Astrocyte (in vitro differentiated cells and primary cell): ENCODE results near the gene GLRX5. TPM values are rescaled to one million over a fixed set of nuclear protein-coding genes. Genes with fewer than 3 reads are reported as not detected.

Experiments used
- DNase-seq: peaks from one replicate; pipeline ENCODE4 v3.0.0-alpha.2; 2010; ENCODE audit warnings: low read depth
- FAIRE-seq: peaks from 2 replicates; lab custom pipeline; 2011; peaks lifted over from hg19 to GRCh38; lab: Jason Lieb, UNC
- H2AFZ ChIP-seq: 2 replicates; pipeline ENCODE4 v1.6.0; 2012; ENCODE audit warnings: low read depth, low read length, inconsistent platforms
- H3K27ac ChIP-seq: 2 replicates; pipeline ENCODE4 v1.5.1; 2011; ENCODE audit warnings: low read depth, low read length, inconsistent platforms
- H3K27me3 ChIP-seq: 2 replicates; pipeline ENCODE4 v1.6.0; 2011; ENCODE audit warnings: low read length, inconsistent platforms; ENCODE audit not compliant: insufficient read depth
- H3K36me3 ChIP-seq: 2 replicates; pipeline ENCODE4 v1.5.1; 2011; ENCODE audit warnings: low read length, inconsistent platforms; ENCODE audit not compliant: insufficient read depth
- H3K4me1 ChIP-seq: 2 replicates; pipeline ENCODE4 v1.5.1; 2011; ENCODE audit warnings: low read length, inconsistent platforms; ENCODE audit not compliant: insufficient read depth
- H3K4me2 ChIP-seq: 2 replicates; pipeline ENCODE4 v1.6.0; 2012; ENCODE audit warnings: low read length, inconsistent platforms
- H3K4me3 ChIP-seq: 2 replicates; pipeline ENCODE4 v1.5.1; 2011; ENCODE audit warnings: low read depth, mild to moderate bottlenecking, low read length, inconsistent platforms; ENCODE audit not compliant: insufficient read depth
- H3K79me2 ChIP-seq: 2 replicates; pipeline ENCODE4 v1.6.0; 2012; ENCODE audit warnings: mild to moderate bottlenecking, low read length, inconsistent platforms; ENCODE audit not compliant: insufficient read depth
- H3K9ac ChIP-seq: 2 replicates; pipeline ENCODE4 v1.6.0; 2012; ENCODE audit warnings: mild to moderate bottlenecking, low read length, inconsistent platforms
- H3K9me3 ChIP-seq: 2 replicates; pipeline ENCODE4 v1.5.1; 2012; ENCODE audit warnings: low read depth, mild to moderate bottlenecking, low read length, inconsistent platforms; ENCODE audit not compliant: insufficient read depth
- H4K20me1 ChIP-seq: 2 replicates; pipeline ENCODE4 v1.6.0; 2012; ENCODE audit warnings: low read length, inconsistent platforms; ENCODE audit not compliant: insufficient read depth
- H3K27ac Mint-ChIP-seq: one replicate; pipeline ENCODE4 v1.8.0; 2021; ENCODE audit warnings: mild to moderate bottlenecking, mixed read lengths; ENCODE audit not compliant: unreplicated experiment
- H3K27me3 Mint-ChIP-seq: one replicate; pipeline ENCODE4 v1.8.0; 2021; ENCODE audit warnings: low read depth, mixed read lengths; ENCODE audit not compliant: unreplicated experiment
- H3K36me3 Mint-ChIP-seq: one replicate; pipeline ENCODE4 v1.8.0; 2021; ENCODE audit warnings: low read depth, mixed read lengths; ENCODE audit not compliant: unreplicated experiment
- H3K4me1 Mint-ChIP-seq: one replicate; pipeline ENCODE4 v1.8.0; 2021; ENCODE audit warnings: low read depth, mixed read lengths; ENCODE audit not compliant: unreplicated experiment
- H3K4me3 Mint-ChIP-seq: one replicate; pipeline ENCODE4 v1.8.0; 2021; ENCODE audit warnings: mild to moderate bottlenecking, moderate library complexity, mixed read lengths; ENCODE audit not compliant: unreplicated experiment
- H3K9me3 Mint-ChIP-seq: one replicate; pipeline ENCODE4 v1.8.0; 2021; ENCODE audit warnings: mild to moderate bottlenecking, mixed read lengths; ENCODE audit not compliant: unreplicated experiment
- CTCF ChIP-seq: IDR thresholded peaks from 2 replicates; pipeline ENCODE4 v1.5.1; 2011; ENCODE audit warnings: low read depth, mild to moderate bottlenecking, inconsistent platforms, low read length, moderate library complexity; ENCODE audit not compliant: insufficient read depth
- EZH2 ChIP-seq: IDR thresholded peaks from 2 replicates; pipeline ENCODE4 v1.6.1; 2012; ENCODE audit warnings: mild to moderate bottlenecking, low read length, inconsistent platforms; ENCODE audit not compliant: insufficient read depth
- total RNA-seq: library from RNA; stranded (reverse); gene quantifications from 2 replicates; pipeline ENCODE4 v1.2.1, GENCODE V29; 2021

The GLRX5 gene
- total RNA-seq, 1 donor from 2014 or later, result 50.5 TPM

GRCh38 chr14:95536671-95537070 lies 1.8 kb downstream of the GLRX5 start:
- peaks cover 65% of the 10 kb centered on the region for H4K20me1 ChIP-seq
- Mint-ChIP-seq H3K36me3 (no peaks in the 10 kb centered on the region), H3K27me3 (no peaks in the 10 kb centered on the region), H3K27ac (no peak overlapping the region), H3K4me1 (peaks cover 23% of the 10 kb centered on the region), H3K4me3 (peak overlapping the region; percentile 96), H3K9me3 (no peaks in the 10 kb centered on the region)
- no peak overlapping the region for H2AFZ ChIP-seq
- DNase-seq, result no peak
- no peak for TF ChIP-seq EZH2
- no peak for TF ChIP-seq CTCF
- H3K79me2 ChIP-seq, result peaks cover 93% of the 10 kb centered on the region
- no peaks in the 10 kb centered on the region for H3K9me3 ChIP-seq
- no peaks in the 10 kb centered on the region for H3K27me3 ChIP-seq
- no peak for FAIRE-seq
- no peaks in the 10 kb centered on the region for H3K36me3 ChIP-seq
- peak overlapping the region; percentile 91 for H3K4me3 ChIP-seq
- peak overlapping the region; percentile 90 for H3K9ac ChIP-seq
- peak overlapping the region; percentile 99 for H3K4me2 ChIP-seq
- peaks cover 35% of the 10 kb centered on the region for H3K4me1 ChIP-seq
- H3K27ac ChIP-seq, result no peak overlapping the region

GRCh38 chr14:95537298-95538089 lies 2.6 kb downstream of the GLRX5 start:
- Histone ChIP-seq H3K79me2 (peaks cover 93% of the 10 kb centered on the region), H3K27me3 (no peaks in the 10 kb centered on the region), H3K4me1 (peaks cover 27% of the 10 kb centered on the region), H3K9ac (no peak overlapping the region), H4K20me1 (peaks cover 62% of the 10 kb centered on the region), H3K27ac (no peak overlapping the region), H2AFZ (no peak overlapping the region), H3K36me3 (no peaks in the 10 kb centered on the region), H3K4me2 (peak overlapping the region; percentile 99), H3K9me3 (no peaks in the 10 kb centered on the region), H3K4me3 (no peak overlapping the region)
- peak overlapping the region; percentile 96 for H3K4me3 Mint-ChIP-seq
- no peaks in the 10 kb centered on the region for H3K9me3 Mint-ChIP-seq
- DNase-seq (no peak), FAIRE-seq (no peak)
- TF ChIP-seq EZH2, result no peak
- TF ChIP-seq CTCF, result no peak
- H3K27me3 Mint-ChIP-seq, result no peaks in the 10 kb centered on the region
- H3K36me3 Mint-ChIP-seq, result no peaks in the 10 kb centered on the region
- H3K4me1 Mint-ChIP-seq, result peaks cover 17% of the 10 kb centered on the region
- H3K27ac Mint-ChIP-seq, result no peak overlapping the region
